ENCODE data around the gene KATNA1.

Gene KATNA1

GRCh38 chr6:149600508-149600907 is 48.0 kb downstream of the KATNA1 start:
- H3K27ac ChIP-seq, result no peak overlapping the region
- TF ChIP-seq CTCF (conservative IDR thresholded peaks at IDR 0.05), result no peak
- TF ChIP-seq ZFX (IDR thresholded peaks at IDR 0.05), result no peak

GRCh38 chr6:149593408-149593807 is 55.1 kb downstream of the KATNA1 start:
- H3K27ac ChIP-seq, result no peak overlapping the region
- TF ChIP-seq ZFX (IDR thresholded peaks at IDR 0.05) (no peak), CTCF (conservative IDR thresholded peaks at IDR 0.05) (no peak)

- TF ChIP-seq CTCF (conservative IDR thresholded peaks at IDR 0.05) (no peak), ZFX (IDR thresholded peaks at IDR 0.05) (no peak)
Measured at GRCh38 chr6:149592983-149593382, 55.5 kb downstream of the KATNA1 start.

GRCh38 chr6:149586149-149586548 is 62.4 kb downstream of the KATNA1 start:
- no peak overlapping the region for H3K27ac ChIP-seq
- TF ChIP-seq CTCF (conservative IDR thresholded peaks at IDR 0.05) (no peak), ZFX (IDR thresholded peaks at IDR 0.05) (no peak)

More at GRCh38 chr6:149592983-149593382, 55.5 kb downstream of the KATNA1 start:
- no peak overlapping the region for H3K27ac ChIP-seq

- no peak overlapping the region for H3K27ac ChIP-seq
- TF ChIP-seq ZFX (IDR thresholded peaks at IDR 0.05), result no peak
- TF ChIP-seq CTCF (conservative IDR thresholded peaks at IDR 0.05), result no peak
Measured at GRCh38 chr6:149581349-149581748, 67.2 kb downstream of the KATNA1 start.

- no peak overlapping the region for H3K27ac ChIP-seq
- TF ChIP-seq ZFX (IDR thresholded peaks at IDR 0.05), result no peak
- TF ChIP-seq CTCF (conservative IDR thresholded peaks at IDR 0.05), result no peak
Measured at GRCh38 chr6:149580880-149581279, 67.6 kb downstream of the KATNA1 start.

- TF ChIP-seq ZFX (IDR thresholded peaks at IDR 0.05) (no peak), CTCF (conservative IDR thresholded peaks at IDR 0.05) (no peak)
- H3K27ac ChIP-seq, result no peak overlapping the region
Measured at GRCh38 chr6:149567945-149568585, 80.4 kb downstream of the KATNA1 start.

All from C4-2B (cell line).